HepG2 (cell line): ENCODE data around the gene AGRP. TPM values are rescaled to one million over a fixed set of nuclear protein-coding genes. Genes with fewer than 3 reads are reported as not detected.

Source experiments
- AKNA ChIP-seq: sonication (generic); formaldehyde crosslinking; IDR thresholded peaks from 2 replicates; pipeline ENCODE4 v1.4.0; 2020; ENCODE audit warnings: missing genetic modification reagents, borderline replicate concordance
- DNMT1 ChIP-seq: sonication (generic); formaldehyde crosslinking; IDR thresholded peaks from 2 replicates; pipeline ENCODE4 v1.5.1; 2020; ENCODE audit warnings: mild to moderate bottlenecking, missing genetic modification reagents
- GABPA ChIP-seq, 2 experiments: IDR thresholded peaks; 2 replicates each; pipeline ENCODE4 v1.6.1; 2011 to 2016; ENCODE audit warnings: low read depth in 2 of 2, low read length in 1 of 2, missing biosample characterization in 1 of 2, missing genetic modification characterization in 1 of 2
- GATAD1 ChIP-seq: IDR thresholded peaks from 2 replicates; pipeline ENCODE4 v1.6.1; 2016; ENCODE audit warnings: missing genetic modification reagents, missing compliant biosample characterization
- HMG20B ChIP-seq: conservative IDR thresholded peaks from 2 replicates; pipeline ENCODE4 v1.6.1; 2016; ENCODE audit warnings: missing genetic modification reagents, missing compliant biosample characterization
- IRF1 ChIP-seq: sonication (generic); formaldehyde crosslinking; IDR thresholded peaks from 2 replicates; pipeline ENCODE4 v1.4.0; 2020; ENCODE audit warnings: low read depth, mild to moderate bottlenecking, missing genetic modification reagents
- JARID2 ChIP-seq: sonication (generic); formaldehyde crosslinking; IDR thresholded peaks from 2 replicates; pipeline ENCODE4 v1.8.1; 2023; ENCODE audit warnings: missing genetic modification reagents, inconsistent platforms; ENCODE audit not compliant: insufficient replicate concordance
- KDM5A ChIP-seq: fragments of 200-600 bp; sonication (generic); IDR thresholded peaks from 2 replicates; pipeline ENCODE4 v1.7.0; 2018; ENCODE audit warnings: antibody characterized with exemption, mild to moderate bottlenecking, low read length, borderline replicate concordance
- LBX2 ChIP-seq: sonication (generic); formaldehyde crosslinking; IDR thresholded peaks from 2 replicates; pipeline ENCODE4 v1.5.0; 2020; ENCODE audit warnings: missing genetic modification reagents, mild to moderate bottlenecking, borderline replicate concordance
- SKI ChIP-seq: fragments of 450-650 bp; IDR thresholded peaks from one replicate; pipeline ENCODE4 v1.6.1; 2018; ENCODE audit warnings: mild to moderate bottlenecking; ENCODE audit not compliant: partially characterized antibody
- SNAPC2 ChIP-seq: sonication (generic); formaldehyde crosslinking; IDR thresholded peaks from 2 replicates; pipeline ENCODE4 v1.8.1; 2022; ENCODE audit warnings: mild to moderate bottlenecking, missing genetic modification reagents
- ZKSCAN5 ChIP-seq: sonication (generic); formaldehyde crosslinking; IDR thresholded peaks from 2 replicates; pipeline ENCODE4 v1.5.1; 2020; ENCODE audit warnings: mild to moderate bottlenecking, missing genetic modification reagents
- ZNF318 ChIP-seq: sonication (generic); formaldehyde crosslinking; IDR thresholded peaks from 2 replicates; pipeline ENCODE4 v1.4.0; 2020; ENCODE audit warnings: mild to moderate bottlenecking, missing genetic modification reagents
- ZNF44 ChIP-seq: sonication (generic); formaldehyde crosslinking; IDR thresholded peaks from 2 replicates; pipeline ENCODE4 v1.5.1; 2020; ENCODE audit warnings: mild to moderate bottlenecking, missing genetic modification reagents
- polyA plus RNA-seq, 8 experiments: library from polyadenylated mRNA; depleted of rRNA in 3 of 8; stranded (reverse) in 7 of 8; unstranded in 1 of 8; fragments of >200 nt; fragmentation: Illumina TruSeq in 4 of 8; extraction: Trizol in 4 of 8; gene quantifications; 2 replicates each; pipeline versions ENCODE4 v1.2.1 to v1.2.3, GENCODE V29; 2011 to 2016; ENCODE audit warnings: low read depth in 4 of 8, missing spikeins in 1 of 8, mixed read lengths in 1 of 8; ENCODE audit not compliant: insufficient read depth in 1 of 8
- total RNA-seq, 5 experiments: library from RNA; depleted of rRNA; stranded (reverse); fragments of >200 nt; fragmentation: Illumina TruSeq; extraction: Trizol; gene quantifications; 2 replicates each; pipeline ENCODE4 v1.2.3, GENCODE V29; 2016; ENCODE audit warnings: low read depth in 1 of 5

Gene AGRP
- total and polyA plus RNA-seq, 2 of the 13 experiments (the other 11 are each of a cell fraction or from before 2014, with no cell fraction given) = not detected

- TF ChIP-seq ZNF318 (CRISPR knock-in tag) (no peak), KDM5A (peak; percentile 97), GATAD1 (peak; percentile 99), SKI (peak; percentile 56), JARID2 (CRISPR knock-in tag) (no peak), DNMT1 (no peak), LBX2 (CRISPR knock-in tag) (no peak), AKNA (CRISPR knock-in tag) (no peak), ZNF44 (CRISPR knock-in tag) (peak; percentile 96; the same call in 1 of the 2 replicates), ZKSCAN5 (CRISPR knock-in tag) (no peak), IRF1 (no peak), HMG20B (0 out of 2 replicates have a peak, but pooled peaks have one; percentile 53), GABPA (IDR thresholded peaks at IDR 0.05; ENCODE audit: low read depth, low read length) (peak; percentile 67), GABPA (CRISPR knock-in tag; IDR thresholded peaks at IDR 0.05; ENCODE audit: low read depth) (peak; percentile 83), SNAPC2 (CRISPR knock-in tag) (peak; percentile 94)
These were observed 2.4 kb downstream of the AGRP start, which contains the start of gene ATP6V0D1 (continued) for GRCh38 chr16:67480833-67481560.
